OCI-LY7 (cell line): ENCODE data around the gene INSRR. TPM values are rescaled to one million over a fixed set of nuclear protein-coding genes. Genes with fewer than 3 reads are reported as not detected.

Experiments used
- BruUV-seq: library from RNA; stranded (reverse); fragments of 400-500 nt; replicated peaks from 2 replicates; lab custom pipeline; 2021; lab: Mats Ljungman, UMichigan
- CTCF ChIA-PET: fragments of 300-600 bp; sonication (Branson Sonifier 250); formaldehyde crosslinking; loops from one replicate; lab custom pipeline; 2022; ENCODE audit warnings: antibody characterized with exemption; ENCODE audit not compliant: unreplicated experiment; lab: Charles Lee
- POLR2A ChIA-PET: fragments of 300-600 bp; sonication (Branson Sonifier 250); formaldehyde crosslinking; loops from one replicate; lab custom pipeline; 2022; ENCODE audit warnings: antibody characterized with exemption; lab: Charles Lee
- DNase-seq: peaks from one replicate; pipeline ENCODE4 v3.0.0-alpha.2; 2015; ENCODE audit warnings: low spot score
- H2AFZ ChIP-seq: fragments of 200-600 bp; sonication (generic), shearing (Covaris generic); 2 replicates; pipeline ENCODE4 v1.6.1; 2014; ENCODE audit warnings: mild to moderate bottlenecking, antibody characterized with exemption, low read length, moderate library complexity
- H3K27ac ChIP-seq: fragments of 200-600 bp; sonication (generic); 2 replicates; pipeline ENCODE4 v1.5.1; 2014; ENCODE audit warnings: mixed run types, low read depth, mild to moderate bottlenecking, moderate library complexity, low read length, inconsistent platforms; ENCODE audit not compliant: poor library complexity, severe bottlenecking
- H3K36me3 ChIP-seq: fragments of 200-600 bp; sonication (generic); 2 replicates; pipeline ENCODE4 v1.6.1; 2014; ENCODE audit warnings: mild to moderate bottlenecking, antibody characterized with exemption, low read length, moderate library complexity, mixed read lengths; ENCODE audit not compliant: insufficient read depth
- H3K4me1 ChIP-seq: fragments of 200-600 bp; sonication (generic); 2 replicates; pipeline ENCODE4 v1.5.1; 2014; ENCODE audit warnings: mild to moderate bottlenecking, low read length; ENCODE audit not compliant: insufficient read depth, poor library complexity, severe bottlenecking
- H3K4me2 ChIP-seq: fragments of 200-600 bp; sonication (generic); 2 replicates; pipeline ENCODE4 v1.6.1; 2014; ENCODE audit warnings: mild to moderate bottlenecking, low read length
- H3K4me3 ChIP-seq: fragments of 200-600 bp; sonication (generic); 2 replicates; pipeline ENCODE4 v1.5.1; 2014; ENCODE audit warnings: mild to moderate bottlenecking, low read depth, low read length; ENCODE audit not compliant: poor library complexity, severe bottlenecking
- H3K79me2 ChIP-seq: fragments of 200-600 bp; sonication (generic); 2 replicates; pipeline ENCODE4 v1.6.1; 2016; ENCODE audit warnings: low read depth, mild to moderate bottlenecking, low read length, moderate library complexity, mixed read lengths; ENCODE audit not compliant: insufficient read depth
- H3K9me2 ChIP-seq: fragments of 200-600 bp; sonication (generic); 2 replicates; pipeline ENCODE4 v1.6.1; 2016; ENCODE audit warnings: mild to moderate bottlenecking, low read length, mixed read lengths; ENCODE audit not compliant: insufficient read depth
- H3K9me3 ChIP-seq: fragments of 200-600 bp; sonication (generic); 2 replicates; pipeline ENCODE4 v1.6.1; 2014; ENCODE audit warnings: mild to moderate bottlenecking, mixed run types, low read length, mixed read lengths
- H4K20me1 ChIP-seq: fragments of 200-600 bp; sonication (generic); 2 replicates; pipeline ENCODE4 v1.6.1; 2014; ENCODE audit warnings: mild to moderate bottlenecking, antibody characterized with exemption, low read length, moderate library complexity, mixed read lengths; ENCODE audit not compliant: insufficient read depth
- EZH2phosphoT487 ChIP-seq: fragments of 200-600 bp; sonication (generic); IDR thresholded peaks from 2 replicates; pipeline ENCODE4 v1.6.1; 2018; ENCODE audit warnings: low read depth, borderline replicate concordance, mild to moderate bottlenecking, mixed run types, antibody characterized with exemption, low read length, moderate library complexity, mixed read lengths
- intact Hi-C: fragments of 100-400 bp; cut with micrococcal nuclease; formaldehyde crosslinking; loops from one replicate; pipeline ENCODE4 v1.10.0; 2022; ENCODE audit not compliant: unreplicated experiment
- total RNA-seq, 2 experiments: library from RNA; depleted of rRNA in 1 of 2; stranded (reverse); fragments of >200 nt in 1 of 2; shearing (Covaris generic) in 1 of 2; gene quantifications; 2 replicates each; pipeline ENCODE4 v1.2.3, GENCODE V29; 2014 to 2022
- TF ChIP-seq, protein P1 (sequence below): fragments of 200-600 bp; sonication (generic); conservative IDR thresholded peaks from 2 replicates; pipeline ENCODE4 v1.5.1; 2014; ENCODE audit warnings: mild to moderate bottlenecking, antibody characterized with exemption, low read length, moderate library complexity, mixed read lengths

INSRR gene
- total RNA-seq, 2 experiments from 2014 or later, result not detected

DNA sequence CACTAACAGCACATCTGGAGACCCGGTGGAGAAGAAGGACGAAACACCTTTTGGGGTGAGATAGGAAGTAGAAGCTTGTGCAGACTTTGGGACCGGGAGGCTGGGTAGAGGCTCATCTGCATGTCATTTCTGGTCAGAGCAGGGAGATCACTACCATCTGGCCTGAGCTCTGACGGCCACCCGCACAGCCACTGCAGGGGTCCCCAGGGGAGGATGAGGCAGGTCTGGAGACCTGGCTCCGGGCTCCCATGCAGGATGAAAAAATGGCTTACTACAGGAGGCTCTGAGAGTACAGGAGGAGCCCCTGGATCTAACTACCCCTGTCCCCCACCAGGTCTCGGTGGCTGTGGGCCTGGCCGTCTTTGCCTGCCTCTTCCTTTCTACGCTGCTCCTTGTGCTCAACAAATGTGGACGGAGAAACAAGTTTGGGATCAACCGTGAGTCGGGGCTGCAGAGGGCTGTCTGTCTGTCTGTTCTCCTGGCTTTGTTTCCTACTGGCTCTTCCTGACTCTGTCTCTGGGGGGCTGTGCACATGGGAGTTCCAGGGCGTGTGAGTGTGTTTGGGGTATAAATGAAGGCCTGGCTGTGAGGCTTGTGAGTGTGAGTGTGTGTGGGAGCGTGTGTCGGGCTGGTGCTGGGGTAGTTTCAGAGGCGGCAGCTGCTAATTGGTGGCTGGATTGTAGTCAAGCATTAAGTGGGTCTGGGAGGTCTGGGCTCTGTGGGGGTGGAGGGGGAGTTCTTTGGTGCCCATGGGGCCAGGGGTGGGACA lies 15.8 kb upstream of the INSRR start:
- ChIA-PET POLR2A (no interaction called here), CTCF (interaction anchor here (0.6 kb wide), 1 partner anchor 289 kb away, joined by 3 read pairs; no protein-coding TSS in a partner anchor)
- Histone ChIP-seq H3K27ac (no peak overlapping the region), H3K4me1 (no peaks in the 10 kb centered on the region), H3K4me3 (no peak overlapping the region), H2AFZ (no peak overlapping the region), H3K9me3 (no peaks in the 10 kb centered on the region), H3K79me2 (no peaks in the 10 kb centered on the region), H3K36me3 (no peaks in the 10 kb centered on the region), H3K4me2 (no peak overlapping the region), H4K20me1 (no peaks in the 10 kb centered on the region), H3K9me2 (no peaks in the 10 kb centered on the region)
- intact Hi-C loops, result no loop called here
- TF ChIP-seq EZH2phosphoT487, result no peak
- TF ChIP-seq, protein P1, sequence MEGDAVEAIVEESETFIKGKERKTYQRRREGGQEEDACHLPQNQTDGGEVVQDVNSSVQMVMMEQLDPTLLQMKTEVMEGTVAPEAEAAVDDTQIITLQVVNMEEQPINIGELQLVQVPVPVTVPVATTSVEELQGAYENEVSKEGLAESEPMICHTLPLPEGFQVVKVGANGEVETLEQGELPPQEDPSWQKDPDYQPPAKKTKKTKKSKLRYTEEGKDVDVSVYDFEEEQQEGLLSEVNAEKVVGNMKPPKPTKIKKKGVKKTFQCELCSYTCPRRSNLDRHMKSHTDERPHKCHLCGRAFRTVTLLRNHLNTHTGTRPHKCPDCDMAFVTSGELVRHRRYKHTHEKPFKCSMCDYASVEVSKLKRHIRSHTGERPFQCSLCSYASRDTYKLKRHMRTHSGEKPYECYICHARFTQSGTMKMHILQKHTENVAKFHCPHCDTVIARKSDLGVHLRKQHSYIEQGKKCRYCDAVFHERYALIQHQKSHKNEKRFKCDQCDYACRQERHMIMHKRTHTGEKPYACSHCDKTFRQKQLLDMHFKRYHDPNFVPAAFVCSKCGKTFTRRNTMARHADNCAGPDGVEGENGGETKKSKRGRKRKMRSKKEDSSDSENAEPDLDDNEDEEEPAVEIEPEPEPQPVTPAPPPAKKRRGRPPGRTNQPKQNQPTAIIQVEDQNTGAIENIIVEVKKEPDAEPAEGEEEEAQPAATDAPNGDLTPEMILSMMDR, result no peak
- no TSS peak for BruUV-seq
- DNase-seq, result no peak

DNA sequence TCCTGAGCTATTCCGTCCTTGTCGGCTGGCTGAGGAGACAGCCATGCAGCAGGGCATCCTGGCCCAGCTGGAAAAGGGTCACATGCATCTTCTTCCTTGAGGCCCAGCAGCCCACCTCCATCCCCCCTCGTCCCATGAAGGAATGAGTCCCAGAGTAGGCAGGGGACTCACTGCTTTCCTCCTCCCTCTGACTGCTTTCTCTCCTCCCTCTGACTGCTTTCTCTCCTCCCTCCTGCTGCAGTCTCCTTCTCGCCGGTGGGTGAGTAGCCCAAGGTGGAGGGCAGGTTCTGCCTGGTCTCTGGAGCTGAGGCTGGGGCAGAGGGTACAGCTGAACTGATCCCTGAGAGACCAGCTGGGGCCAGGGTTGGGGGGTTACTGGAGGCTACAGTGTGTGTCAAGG lies 15.2 kb upstream of the INSRR start:
- CTCF ChIA-PET, result no interaction called here
- POLR2A ChIA-PET, result no interaction called here

More for the DNA sequence above, 15.2 kb upstream of the INSRR start:
- Histone ChIP-seq H3K4me2 (no peak overlapping the region), H2AFZ (no peak overlapping the region), H3K9me2 (no peaks in the 10 kb centered on the region), H3K79me2 (no peaks in the 10 kb centered on the region), H3K9me3 (no peaks in the 10 kb centered on the region), H3K4me3 (no peak overlapping the region), H3K27ac (no peak overlapping the region), H4K20me1 (no peaks in the 10 kb centered on the region), H3K4me1 (no peaks in the 10 kb centered on the region), H3K36me3 (no peaks in the 10 kb centered on the region)
- intact Hi-C loops, result no loop called here
- no peak for DNase-seq
- no TSS peak for BruUV-seq
- TF ChIP-seq, protein P1, result no peak
- TF ChIP-seq EZH2phosphoT487, result no peak
